CD4-positive, alpha-beta T cell treated with Interleukin-6 for 4 hours (primary cell): ENCODE measurements around the gene PTH1R.
"Not testable (repeated sequence)": the region's sequence is repeated elsewhere in the genome, so short reads cannot be mapped to it uniquely, and the experiment has no call there.

ENCODE experiments used
- DNase-seq: peaks from one replicate; pipeline ENCODE4 v3.0.0-alpha.2; 2020; ENCODE audit warnings: mixed read lengths

The PTH1R gene

GRCh38 chr3:46900007-46900292, 22.4 kb downstream of the PTH1R start:
- no peak for DNase-seq

- no peak for DNase-seq
Observed at GRCh38 chr3:46900356-46900755, 22.8 kb downstream of the PTH1R start.

- no peak for DNase-seq
Observed at GRCh38 chr3:46901061-46901460, 23.5 kb downstream of the PTH1R start.

GRCh38 chr3:46901591-46902187, 24.2 kb downstream of the PTH1R start:
- no peak for DNase-seq

- no peak for DNase-seq
Observed at GRCh38 chr3:46902188-46902631, 24.7 kb downstream of the PTH1R start.

- no peak for DNase-seq
Observed at GRCh38 chr3:46903341-46904302, 26.1 kb downstream of the PTH1R start.

GRCh38 chr3:46904303-46905212, 27.0 kb downstream of the PTH1R start:
- DNase-seq: no peak

GRCh38 chr3:46905213-46905560, 27.7 kb downstream of the PTH1R start:
- DNase-seq: no peak

- DNase-seq: no peak
Observed at GRCh38 chr3:46905661-46906451, 28.3 kb downstream of the PTH1R start.

GRCh38 chr3:46906471-46907058, 29.0 kb downstream of the PTH1R start:
- no peak for DNase-seq

GRCh38 chr3:46907271-46907670, 29.8 kb downstream of the PTH1R start:
- DNase-seq: no peak

- no peak for DNase-seq
Observed at GRCh38 chr3:46907960-46908293, 30.4 kb downstream of the PTH1R start.

- DNase-seq: no peak
Observed at GRCh38 chr3:46908294-46908985, 30.9 kb downstream of the PTH1R start.

GRCh38 chr3:46908986-46909534, 31.5 kb downstream of the PTH1R start:
- DNase-seq: no peak

- DNase-seq: peak; percentile 81
Observed at GRCh38 chr3:46909535-46910161, 32.1 kb downstream of the PTH1R start.

GRCh38 chr3:46910166-46910760, 32.7 kb downstream of the PTH1R start:
- DNase-seq: no peak

- DNase-seq: not testable (repeated sequence)
Observed at GRCh38 chr3:46910914-46911313, 33.4 kb downstream of the PTH1R start.

GRCh38 chr3:46912986-46913385, 35.5 kb downstream of the PTH1R start:
- DNase-seq: no peak

- no peak for DNase-seq
Observed at GRCh38 chr3:46913644-46914043, 36.1 kb downstream of the PTH1R start.

GRCh38 chr3:46914849-46915248, 37.3 kb downstream of the PTH1R start:
- no peak for DNase-seq
